ENCODE data around the gene TBC1D30.
"Not testable (repeated sequence)": the region's sequence is repeated elsewhere in the genome, so short reads cannot be mapped to it uniquely, and the experiment has no call there.

Gene TBC1D30

GRCh38 chr12:64806173-64806572 is 18.3 kb upstream of the TBC1D30 start:
- DNase-seq (ENCODE audit: low spot score) = no peak

- DNase-seq (ENCODE audit: low spot score) = no peak
These were observed 17.6 kb upstream of the TBC1D30 start for GRCh38 chr12:64806593-64807460.

GRCh38 chr12:64808110-64808509 is 16.3 kb upstream of the TBC1D30 start:
- no peak for DNase-seq (ENCODE audit: low spot score)

- peak; percentile 23 for DNase-seq (ENCODE audit: low spot score)
These were observed 13.6 kb upstream of the TBC1D30 start for GRCh38 chr12:64810831-64811230.

- peak; percentile 6 for DNase-seq (ENCODE audit: low spot score)
These were observed 10.7 kb upstream of the TBC1D30 start for GRCh38 chr12:64813723-64814122.

- DNase-seq (ENCODE audit: low spot score) = no peak
These were observed 10.0 kb upstream of the TBC1D30 start for GRCh38 chr12:64814432-64814831.

GRCh38 chr12:64819816-64820402 is 4.5 kb upstream of the TBC1D30 start:
- no peak for DNase-seq (ENCODE audit: low spot score)

GRCh38 chr12:64820593-64820992 is 3.9 kb upstream of the TBC1D30 start:
- no peak for DNase-seq (ENCODE audit: low spot score)

- no peak for DNase-seq (ENCODE audit: low spot score)
These were observed 3.3 kb upstream of the TBC1D30 start for GRCh38 chr12:64821116-64821630.

- no peak for DNase-seq (ENCODE audit: low spot score)
These were observed 332 bp upstream of the TBC1D30 start for GRCh38 chr12:64824130-64824499.

GRCh38 chr12:64825143-64826021 is 935 bp downstream of the TBC1D30 start:
- DNase-seq (ENCODE audit: low spot score) = peak; percentile 25

- peak; percentile 44 for DNase-seq (ENCODE audit: low spot score)
These were observed 1.8 kb downstream of the TBC1D30 start for GRCh38 chr12:64826234-64826633.

GRCh38 chr12:64828713-64829112 is 4.3 kb downstream of the TBC1D30 start:
- DNase-seq (ENCODE audit: low spot score) = no peak

GRCh38 chr12:64833928-64834327 is 9.5 kb downstream of the TBC1D30 start:
- no peak for DNase-seq (ENCODE audit: low spot score)

GRCh38 chr12:64835901-64836300 is 11.5 kb downstream of the TBC1D30 start:
- DNase-seq (ENCODE audit: low spot score) = no peak

- DNase-seq (ENCODE audit: low spot score) = no peak
These were observed 12.4 kb downstream of the TBC1D30 start for GRCh38 chr12:64836856-64837255.

GRCh38 chr12:64837427-64837826 is 13.0 kb downstream of the TBC1D30 start:
- no peak for DNase-seq (ENCODE audit: low spot score)

- DNase-seq (ENCODE audit: low spot score) = peak; percentile 9
These were observed 15.7 kb downstream of the TBC1D30 start for GRCh38 chr12:64840119-64840518.

- no peak for DNase-seq (ENCODE audit: low spot score)
These were observed 16.7 kb downstream of the TBC1D30 start for GRCh38 chr12:64840949-64841717.

- not testable (repeated sequence) for DNase-seq (ENCODE audit: low spot score)
These were observed 24.0 kb downstream of the TBC1D30 start for GRCh38 chr12:64848409-64848808.

- no peak for DNase-seq (ENCODE audit: low spot score)
These were observed 34.6 kb downstream of the TBC1D30 start for GRCh38 chr12:64858882-64859605.

Measured in SW480 (cell line).